ENCODE data around the gene UTS2R.

DNA sequence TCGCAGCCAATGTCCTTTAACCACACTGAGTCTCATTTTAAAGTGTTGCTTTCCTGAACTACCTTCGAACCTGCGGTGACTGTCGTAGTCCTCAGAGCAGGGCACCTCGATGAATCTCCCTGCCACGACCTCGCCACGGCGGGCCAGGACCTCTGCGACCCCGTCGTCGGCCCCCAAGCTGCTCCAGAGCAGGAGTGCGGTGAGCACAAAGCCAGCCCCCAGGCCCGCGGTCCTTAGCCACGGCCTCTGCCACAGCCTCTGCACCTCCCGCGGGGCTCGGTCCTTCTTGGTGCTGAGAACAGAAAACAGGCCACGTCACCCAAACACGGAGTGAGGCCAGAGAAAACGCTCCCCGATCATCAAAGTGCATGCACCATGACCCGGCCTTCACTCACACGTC, 43.8 kb downstream of the UTS2R start:
- TF ChIP-seq, protein P1, sequence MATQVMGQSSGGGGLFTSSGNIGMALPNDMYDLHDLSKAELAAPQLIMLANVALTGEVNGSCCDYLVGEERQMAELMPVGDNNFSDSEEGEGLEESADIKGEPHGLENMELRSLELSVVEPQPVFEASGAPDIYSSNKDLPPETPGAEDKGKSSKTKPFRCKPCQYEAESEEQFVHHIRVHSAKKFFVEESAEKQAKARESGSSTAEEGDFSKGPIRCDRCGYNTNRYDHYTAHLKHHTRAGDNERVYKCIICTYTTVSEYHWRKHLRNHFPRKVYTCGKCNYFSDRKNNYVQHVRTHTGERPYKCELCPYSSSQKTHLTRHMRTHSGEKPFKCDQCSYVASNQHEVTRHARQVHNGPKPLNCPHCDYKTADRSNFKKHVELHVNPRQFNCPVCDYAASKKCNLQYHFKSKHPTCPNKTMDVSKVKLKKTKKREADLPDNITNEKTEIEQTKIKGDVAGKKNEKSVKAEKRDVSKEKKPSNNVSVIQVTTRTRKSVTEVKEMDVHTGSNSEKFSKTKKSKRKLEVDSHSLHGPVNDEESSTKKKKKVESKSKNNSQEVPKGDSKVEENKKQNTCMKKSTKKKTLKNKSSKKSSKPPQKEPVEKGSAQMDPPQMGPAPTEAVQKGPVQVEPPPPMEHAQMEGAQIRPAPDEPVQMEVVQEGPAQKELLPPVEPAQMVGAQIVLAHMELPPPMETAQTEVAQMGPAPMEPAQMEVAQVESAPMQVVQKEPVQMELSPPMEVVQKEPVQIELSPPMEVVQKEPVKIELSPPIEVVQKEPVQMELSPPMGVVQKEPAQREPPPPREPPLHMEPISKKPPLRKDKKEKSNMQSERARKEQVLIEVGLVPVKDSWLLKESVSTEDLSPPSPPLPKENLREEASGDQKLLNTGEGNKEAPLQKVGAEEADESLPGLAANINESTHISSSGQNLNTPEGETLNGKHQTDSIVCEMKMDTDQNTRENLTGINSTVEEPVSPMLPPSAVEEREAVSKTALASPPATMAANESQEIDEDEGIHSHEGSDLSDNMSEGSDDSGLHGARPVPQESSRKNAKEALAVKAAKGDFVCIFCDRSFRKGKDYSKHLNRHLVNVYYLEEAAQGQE (tag by site-specific recombination; IDR thresholded peaks at IDR 0.05), result no peak
- no peak for TF ChIP-seq ZNF350 (tag by site-specific recombination; IDR thresholded peaks at IDR 0.05)
- no peak for TF ChIP-seq ZNF362 (tag by site-specific recombination; IDR thresholded peaks at IDR 0.05)
- no peak for TF ChIP-seq KLF10 (tag by site-specific recombination; IDR thresholded peaks at IDR 0.05)
- TF ChIP-seq, protein P2, sequence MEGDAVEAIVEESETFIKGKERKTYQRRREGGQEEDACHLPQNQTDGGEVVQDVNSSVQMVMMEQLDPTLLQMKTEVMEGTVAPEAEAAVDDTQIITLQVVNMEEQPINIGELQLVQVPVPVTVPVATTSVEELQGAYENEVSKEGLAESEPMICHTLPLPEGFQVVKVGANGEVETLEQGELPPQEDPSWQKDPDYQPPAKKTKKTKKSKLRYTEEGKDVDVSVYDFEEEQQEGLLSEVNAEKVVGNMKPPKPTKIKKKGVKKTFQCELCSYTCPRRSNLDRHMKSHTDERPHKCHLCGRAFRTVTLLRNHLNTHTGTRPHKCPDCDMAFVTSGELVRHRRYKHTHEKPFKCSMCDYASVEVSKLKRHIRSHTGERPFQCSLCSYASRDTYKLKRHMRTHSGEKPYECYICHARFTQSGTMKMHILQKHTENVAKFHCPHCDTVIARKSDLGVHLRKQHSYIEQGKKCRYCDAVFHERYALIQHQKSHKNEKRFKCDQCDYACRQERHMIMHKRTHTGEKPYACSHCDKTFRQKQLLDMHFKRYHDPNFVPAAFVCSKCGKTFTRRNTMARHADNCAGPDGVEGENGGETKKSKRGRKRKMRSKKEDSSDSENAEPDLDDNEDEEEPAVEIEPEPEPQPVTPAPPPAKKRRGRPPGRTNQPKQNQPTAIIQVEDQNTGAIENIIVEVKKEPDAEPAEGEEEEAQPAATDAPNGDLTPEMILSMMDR (tag by site-specific recombination; IDR thresholded peaks at IDR 0.05), result no peak
- TF ChIP-seq ZNF426 (tag by site-specific recombination; IDR thresholded peaks at IDR 0.05), result no peak
